ENCODE data around the gene PHLPP1.

DNA sequence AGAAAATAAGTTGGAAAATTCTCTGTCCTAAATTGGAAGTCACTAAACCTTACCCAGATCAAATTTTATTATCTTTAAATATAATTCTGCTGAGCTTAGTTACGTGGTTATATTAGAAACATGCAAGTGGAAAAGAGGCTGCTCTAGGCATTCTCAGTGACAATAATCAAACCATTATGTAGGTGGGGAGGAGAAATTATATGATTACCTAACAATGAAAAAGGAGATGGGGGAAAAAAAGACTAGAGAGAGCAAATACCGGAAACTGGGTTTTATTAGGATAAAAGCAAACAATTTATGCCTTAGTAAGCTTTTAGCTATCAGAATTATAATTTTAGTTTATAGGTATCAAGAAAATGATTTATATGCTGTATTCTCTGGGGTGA lies 53.2 kb downstream of the PHLPP1 start:
- TF ChIP-seq, protein P1, sequence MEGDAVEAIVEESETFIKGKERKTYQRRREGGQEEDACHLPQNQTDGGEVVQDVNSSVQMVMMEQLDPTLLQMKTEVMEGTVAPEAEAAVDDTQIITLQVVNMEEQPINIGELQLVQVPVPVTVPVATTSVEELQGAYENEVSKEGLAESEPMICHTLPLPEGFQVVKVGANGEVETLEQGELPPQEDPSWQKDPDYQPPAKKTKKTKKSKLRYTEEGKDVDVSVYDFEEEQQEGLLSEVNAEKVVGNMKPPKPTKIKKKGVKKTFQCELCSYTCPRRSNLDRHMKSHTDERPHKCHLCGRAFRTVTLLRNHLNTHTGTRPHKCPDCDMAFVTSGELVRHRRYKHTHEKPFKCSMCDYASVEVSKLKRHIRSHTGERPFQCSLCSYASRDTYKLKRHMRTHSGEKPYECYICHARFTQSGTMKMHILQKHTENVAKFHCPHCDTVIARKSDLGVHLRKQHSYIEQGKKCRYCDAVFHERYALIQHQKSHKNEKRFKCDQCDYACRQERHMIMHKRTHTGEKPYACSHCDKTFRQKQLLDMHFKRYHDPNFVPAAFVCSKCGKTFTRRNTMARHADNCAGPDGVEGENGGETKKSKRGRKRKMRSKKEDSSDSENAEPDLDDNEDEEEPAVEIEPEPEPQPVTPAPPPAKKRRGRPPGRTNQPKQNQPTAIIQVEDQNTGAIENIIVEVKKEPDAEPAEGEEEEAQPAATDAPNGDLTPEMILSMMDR (IDR thresholded peaks at IDR 0.05) = no peak
- TF ChIP-seq POLR2A (IDR thresholded peaks at IDR 0.05) = no peak

All from stomach (tissue), 4 donors.